ENCODE data around the gene BMPR1B. TPM values are rescaled to one million over a fixed set of nuclear protein-coding genes. Genes with fewer than 3 reads are reported as not detected.
A peak's percentile ranks its signal among the peaks of the same experiment; 100 is the strongest.

Gene BMPR1B
- total and polyA plus RNA-seq, 7 donors: 0.07 to 2.2 (median 1.8) TPM; not detected in 2

- Histone ChIP-seq H3K9me3 (no peaks in the 10 kb centered on the region), H3K27ac (peak overlapping the region in 1 of 4 donors; percentile 5), H3K4me1 (peaks cover 0 to 13% (median 2%) of the 10 kb centered on the region in 4 donors), H3K27me3 (no peaks in the 10 kb centered on the region), H3K4me3 (no peak overlapping the region), H3K36me3 (no peaks in the 10 kb centered on the region)
- no peak for TF ChIP-seq POLR2AphosphoS5 (IDR thresholded peaks at IDR 0.05)
- no peak for TF ChIP-seq EP300 (IDR thresholded peaks at IDR 0.05)
- TF ChIP-seq CTCF (IDR thresholded peaks at IDR 0.05): no peak
- no peak for TF ChIP-seq POLR2A (IDR thresholded peaks at IDR 0.05)
- DNase-seq: no peak
- WGBS, 2 donors: 81 to 84% methylated on average over 4 of the region's 4 CpGs
- intact Hi-C loops (cut with DNase I): no loop called here
These were observed 176.0 kb downstream of the BMPR1B start for GRCh38 chr4:94933799-94934198.

DNA sequence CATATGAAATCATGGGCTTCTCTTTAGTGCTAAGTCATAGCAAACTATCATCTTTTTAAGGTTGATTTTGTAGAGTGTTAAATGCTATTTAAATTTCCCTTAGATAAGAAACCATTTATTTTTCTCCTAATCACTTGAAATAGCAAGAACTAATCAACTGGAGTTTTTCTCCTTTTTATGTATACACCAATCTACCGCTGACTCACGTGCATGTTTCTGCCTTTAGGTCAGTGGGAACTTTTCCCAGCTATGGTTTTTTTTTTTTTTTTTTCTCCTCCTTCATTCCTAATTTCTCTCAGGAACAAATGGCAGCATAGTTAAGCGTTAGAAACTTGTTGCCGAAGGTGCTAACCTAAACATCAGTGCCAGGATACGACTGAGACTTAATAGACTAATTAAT, 176.4 kb downstream of the BMPR1B start:
- Histone ChIP-seq H3K9me3 (no peaks in the 10 kb centered on the region), H3K27ac (peak overlapping the region in 1 of 4 donors; percentile 5), H3K36me3 (no peaks in the 10 kb centered on the region), H3K4me3 (no peak overlapping the region), H3K4me1 (peaks cover 0 to 13% (median 2%) of the 10 kb centered on the region in 4 donors), H3K27me3 (no peaks in the 10 kb centered on the region)
- TF ChIP-seq POLR2A (IDR thresholded peaks at IDR 0.05): no peak
- TF ChIP-seq CTCF (IDR thresholded peaks at IDR 0.05): no peak
- no peak for TF ChIP-seq POLR2AphosphoS5 (IDR thresholded peaks at IDR 0.05)
- TF ChIP-seq EP300 (IDR thresholded peaks at IDR 0.05): no peak
- 81 to 90% methylated on average over 5 of the region's 5 CpGs for WGBS, 2 donors
- intact Hi-C loops (cut with DNase I): no loop called here
- no peak for DNase-seq

- intact Hi-C loops (cut with DNase I): no loop called here
- DNase-seq: no peak
These were observed 177.1 kb downstream of the BMPR1B start for GRCh38 chr4:94934864-94935263.

DNA sequence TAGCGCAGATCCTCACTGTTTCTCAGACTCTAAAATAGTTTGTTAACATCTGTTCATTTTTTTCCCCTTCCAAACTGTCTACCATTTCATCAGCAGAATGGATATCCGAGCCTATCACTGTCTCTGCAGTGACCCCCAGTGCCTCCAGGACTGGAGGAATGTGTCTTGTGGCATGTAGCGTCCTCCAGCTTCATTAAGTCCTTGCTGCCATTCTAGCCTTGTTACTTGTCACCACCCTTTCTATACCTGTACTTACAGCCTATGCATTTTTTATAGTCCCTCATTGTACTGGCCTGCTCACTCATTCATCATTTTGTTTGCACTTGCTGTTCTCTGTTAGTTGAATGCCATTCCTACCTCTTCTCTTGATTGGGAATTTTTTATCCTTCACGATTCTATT, 179.1 kb downstream of the BMPR1B start:
- no peak for DNase-seq
- no peak overlapping the region for H3K4me3 ChIP-seq
- TF ChIP-seq POLR2AphosphoS5 (IDR thresholded peaks at IDR 0.05) (no peak), EP300 (IDR thresholded peaks at IDR 0.05) (no peak), CTCF (IDR thresholded peaks at IDR 0.05) (no peak), POLR2A (IDR thresholded peaks at IDR 0.05) (no peak)
- no peak overlapping the region for H3K27ac ChIP-seq
- H3K27me3 ChIP-seq: no peaks in the 10 kb centered on the region
- WGBS, 2 donors: 81 to 84% methylated on average over 4 of the region's 4 CpGs
- intact Hi-C loops (cut with DNase I): no loop called here
- no peaks in the 10 kb centered on the region for H3K9me3 ChIP-seq
- no peaks in the 10 kb centered on the region for H3K4me1 ChIP-seq
- H3K36me3 ChIP-seq: no peaks in the 10 kb centered on the region

More at GRCh38 chr4:94934864-94935263, 177.1 kb downstream of the BMPR1B start:
- H3K27ac ChIP-seq: no peak overlapping the region
- no peaks in the 10 kb centered on the region for H3K27me3 ChIP-seq
- H3K36me3 ChIP-seq: no peaks in the 10 kb centered on the region
- H3K4me3 ChIP-seq: no peak overlapping the region
- TF ChIP-seq CTCF (IDR thresholded peaks at IDR 0.05) (no peak), POLR2AphosphoS5 (IDR thresholded peaks at IDR 0.05) (no peak), POLR2A (IDR thresholded peaks at IDR 0.05) (no peak), EP300 (IDR thresholded peaks at IDR 0.05) (no peak)
- H3K4me1 ChIP-seq: peaks cover 0 to 11% (median 2%) of the 10 kb centered on the region in 4 donors
- no peaks in the 10 kb centered on the region for H3K9me3 ChIP-seq
